EH (cell line): ENCODE results near the gene TROAP.
"Not testable (repeated sequence)": the region's sequence is repeated elsewhere in the genome, so short reads cannot be mapped to it uniquely, and the experiment has no call there.

Experiments used
- DNase-seq: peaks from one replicate; pipeline ENCODE4 v3.0.0-alpha.2; 2015; ENCODE audit warnings: low read depth

Gene TROAP

DNA sequence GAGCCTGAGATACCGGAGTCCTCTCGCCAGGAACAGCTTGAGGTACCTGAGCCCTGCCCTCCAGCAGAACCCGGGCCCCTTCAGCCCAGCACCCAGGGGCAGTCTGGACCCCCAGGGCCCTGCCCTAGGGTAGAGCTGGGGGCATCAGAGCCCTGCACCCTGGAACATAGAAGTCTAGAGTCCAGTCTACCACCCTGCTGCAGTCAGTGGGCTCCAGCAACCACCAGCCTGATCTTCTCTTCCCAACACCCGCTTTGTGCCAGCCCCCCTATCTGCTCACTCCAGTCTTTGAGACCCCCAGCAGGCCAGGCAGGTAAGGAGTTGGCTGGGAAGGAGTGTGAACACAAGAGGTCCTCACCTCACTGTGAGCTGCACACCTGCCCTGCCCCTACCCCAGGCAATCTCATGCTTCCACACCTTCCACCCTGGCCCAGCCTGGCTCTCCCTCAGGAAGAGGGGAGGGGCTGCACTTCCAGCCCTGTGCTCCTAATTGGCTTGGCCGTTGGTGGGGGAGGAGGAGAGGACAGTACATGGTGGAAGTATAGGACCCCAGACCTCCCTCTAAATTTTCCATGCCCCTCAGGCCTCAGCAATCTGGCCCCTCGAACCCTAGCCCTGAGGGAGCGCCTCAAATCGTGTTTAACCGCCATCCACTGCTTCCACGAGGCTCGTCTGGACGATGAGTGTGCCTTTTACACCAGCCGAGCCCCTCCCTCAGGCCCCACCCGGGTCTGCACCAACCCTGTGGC is 7.8 kb downstream of the TROAP start:
- no peak for DNase-seq

- DNase-seq = peak; percentile 78
Observed at GRCh38 chr12:49331380-49332222, 8.5 kb downstream of the TROAP start.

DNA sequence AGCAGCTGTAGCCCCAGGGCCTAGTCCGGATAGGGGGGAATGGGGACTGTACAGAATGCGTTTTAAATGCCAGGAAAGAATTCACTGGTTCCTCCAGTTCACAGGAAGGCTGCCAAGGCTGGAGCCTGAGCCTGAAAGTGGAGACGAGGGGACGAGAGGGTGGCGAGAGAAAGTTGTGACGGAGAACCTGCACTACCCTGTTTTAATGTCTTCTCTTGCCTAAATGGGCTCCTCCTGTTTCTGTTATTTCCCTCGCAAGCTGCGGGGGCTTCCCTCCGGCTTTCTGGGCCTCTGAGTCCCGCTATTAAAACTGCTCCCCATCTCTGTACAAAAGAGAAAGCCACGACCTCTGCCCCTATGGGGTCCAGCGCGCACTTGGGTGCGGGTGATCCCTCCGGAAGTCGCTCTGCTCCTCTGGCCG is 9.4 kb downstream of the TROAP start:
- DNase-seq = peak; percentile 64

GRCh38 chr12:49332891-49333371 is 9.9 kb downstream of the TROAP start:
- DNase-seq = no peak

GRCh38 chr12:49333778-49334177 is 10.7 kb downstream of the TROAP start:
- DNase-seq = not testable (repeated sequence)

DNA sequence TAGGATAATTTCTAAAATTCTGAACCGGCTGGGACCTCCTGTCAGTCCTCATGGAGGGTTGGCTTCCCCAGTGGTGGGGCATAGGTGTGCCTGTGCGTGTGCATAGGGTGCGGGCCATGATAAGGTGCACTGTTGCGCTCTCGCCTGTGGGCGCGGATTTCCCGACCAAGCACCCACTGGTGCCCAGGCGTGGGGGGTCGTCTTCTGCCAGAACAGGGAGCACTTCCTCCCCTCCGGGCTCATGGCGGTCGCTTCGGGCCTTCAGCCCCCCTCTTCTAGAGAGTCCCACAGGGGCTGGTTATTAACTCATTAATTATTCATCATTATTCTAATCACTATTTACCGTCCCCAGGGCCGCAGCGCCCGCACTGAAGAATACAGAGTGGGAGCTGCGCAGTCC is 11.2 kb downstream of the TROAP start:
- no peak for DNase-seq

GRCh38 chr12:49334681-49335080 is 11.6 kb downstream of the TROAP start:
- DNase-seq = no peak

DNA sequence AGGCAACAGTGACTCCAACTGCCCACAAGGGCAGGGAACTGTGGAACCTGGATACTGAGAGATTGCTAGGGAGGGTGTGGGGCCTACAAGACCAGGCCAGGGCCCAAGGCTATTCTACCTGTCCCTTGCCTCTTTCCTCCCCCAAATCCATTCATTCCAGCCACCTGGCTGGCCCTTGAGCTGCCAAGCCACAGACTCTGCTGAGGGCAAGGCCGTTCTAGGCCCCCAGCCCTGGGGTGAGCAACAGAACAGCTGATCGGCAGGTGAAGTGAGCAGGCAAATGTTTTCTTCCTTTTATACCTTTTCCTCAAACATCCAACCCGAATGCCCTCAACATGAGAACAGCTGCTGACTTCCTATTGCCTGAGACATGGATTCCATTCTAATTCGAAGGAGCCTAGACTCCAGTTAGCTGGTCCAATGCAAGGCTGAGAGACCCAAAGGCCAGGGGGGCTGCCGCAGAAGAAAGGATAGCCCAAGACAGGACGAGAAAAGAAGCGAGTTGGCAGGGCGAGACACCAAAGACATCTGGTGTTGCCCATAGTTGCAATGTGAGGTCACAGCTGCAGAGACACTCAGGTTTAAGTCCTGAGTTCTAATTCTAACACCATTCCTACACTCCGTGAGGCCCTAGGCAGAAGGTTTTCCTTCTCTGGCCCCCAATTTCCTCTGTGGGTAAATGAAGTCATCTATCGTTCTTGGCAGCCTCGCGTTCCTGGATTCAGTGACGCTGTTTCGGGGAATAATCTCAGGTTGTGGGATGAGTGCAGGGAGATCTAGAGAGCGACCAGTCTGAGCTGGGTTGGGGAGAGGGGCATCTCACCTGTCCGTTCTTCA is 12.3 kb downstream of the TROAP start:
- no peak for DNase-seq

GRCh38 chr12:49335955-49336644 is 13.0 kb downstream of the TROAP start:
- DNase-seq = no peak

- DNase-seq = peak; percentile 75
Observed at GRCh38 chr12:49336645-49337584, 13.9 kb downstream of the TROAP start, which contains the start of gene C1QL4. Gene C1QL4, minus strand, starts transcription at chr12:49337188. Its CDS starts 711 bp downstream, at chr12:49336477.

- DNase-seq = no peak
Observed at GRCh38 chr12:49338830-49339463, 15.9 kb downstream of the TROAP start.

- DNase-seq = no peak
Observed at GRCh38 chr12:49339464-49339861, 16.4 kb downstream of the TROAP start.

DNA sequence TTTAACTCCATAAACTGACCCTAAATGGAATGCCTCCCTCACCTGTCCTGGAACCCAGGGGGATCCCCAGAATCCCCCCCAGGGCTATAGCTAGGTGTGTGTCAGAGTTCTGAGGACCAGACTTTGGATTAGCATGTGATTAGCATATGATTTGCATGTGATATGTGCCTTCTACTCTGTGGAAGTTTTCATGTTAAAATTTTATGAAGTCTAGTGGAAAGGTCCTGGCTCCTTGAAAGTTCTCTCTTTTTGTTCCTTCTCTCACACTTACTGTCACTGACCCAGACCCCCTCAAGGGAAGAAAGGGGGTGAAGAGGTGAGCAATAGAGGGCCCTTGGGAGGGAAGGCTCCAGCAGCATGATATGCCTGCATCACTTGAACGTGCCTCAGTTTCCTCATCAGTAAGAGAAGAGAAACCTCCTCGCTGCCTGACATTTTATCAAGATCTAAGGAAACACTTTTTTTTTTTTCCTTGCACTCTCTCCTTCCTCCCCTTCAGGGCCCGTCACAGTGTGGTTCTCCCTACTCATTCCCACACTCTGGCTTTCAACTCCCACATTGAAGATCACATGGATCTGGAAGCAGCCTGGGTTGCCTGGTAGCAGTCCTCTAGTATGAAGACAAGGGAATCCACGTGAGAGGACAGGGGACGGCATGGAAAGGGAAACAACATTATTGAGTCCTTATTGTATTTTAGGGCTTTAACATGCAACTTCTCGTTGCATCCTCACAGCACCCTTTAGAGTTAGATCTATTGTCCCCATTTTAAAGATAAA is 17.2 kb downstream of the TROAP start:
- DNase-seq = no peak

DNA sequence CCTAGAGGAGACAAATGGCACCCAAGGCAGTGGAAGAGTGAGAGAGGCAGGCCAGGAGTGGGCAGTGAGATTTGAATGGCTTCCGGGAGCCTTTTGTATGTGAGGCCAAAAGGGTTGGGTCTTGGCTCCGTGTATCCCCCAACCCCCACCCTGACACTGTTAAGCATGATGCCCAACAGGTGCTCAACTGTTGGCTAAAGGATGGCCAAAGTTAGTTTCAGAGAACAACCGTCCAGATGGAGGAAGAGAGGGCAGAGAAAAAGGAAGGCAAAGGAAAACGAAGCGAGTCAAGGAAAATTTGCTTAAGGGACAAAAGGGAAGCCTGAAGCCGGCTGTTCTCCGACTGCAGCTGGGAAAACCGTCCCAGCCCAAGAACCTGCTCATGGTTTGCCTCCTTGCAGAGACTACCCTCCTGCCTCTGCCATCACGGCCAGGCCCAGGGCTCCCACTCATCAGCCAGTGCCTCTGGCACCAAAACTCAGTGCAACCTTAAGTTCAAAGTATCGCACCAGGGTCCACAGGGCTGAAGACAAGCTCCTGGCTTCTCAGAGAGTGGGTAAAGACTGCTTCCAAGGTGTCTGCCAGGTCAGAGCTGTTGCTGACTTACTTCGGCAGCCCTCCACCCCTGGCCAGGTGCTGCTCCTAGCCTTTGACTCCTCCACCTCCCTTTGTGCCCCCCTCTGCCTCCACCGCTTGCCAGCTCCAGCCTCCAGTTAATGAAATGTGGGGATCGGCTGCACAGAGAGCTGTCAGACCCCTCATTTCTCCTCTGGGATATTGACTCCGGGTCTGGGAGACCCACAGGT is 18.1 kb downstream of the TROAP start:
- no peak for DNase-seq

DNA sequence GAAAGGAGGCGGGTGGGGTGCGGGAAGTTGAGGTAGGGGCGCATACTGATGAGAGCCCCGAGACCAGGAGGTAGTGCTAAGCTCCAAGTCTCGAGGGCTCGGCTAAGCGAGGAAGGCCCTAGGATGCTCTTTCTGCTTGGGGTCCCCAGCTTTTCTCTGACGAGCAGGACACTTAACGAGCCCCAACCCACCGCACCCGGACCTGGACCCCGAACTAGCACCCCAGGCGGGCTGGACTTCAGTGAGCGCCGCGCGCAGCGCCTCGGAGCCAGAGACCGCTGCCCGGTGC is 18.7 kb downstream of the TROAP start:
- no peak for DNase-seq

DNA sequence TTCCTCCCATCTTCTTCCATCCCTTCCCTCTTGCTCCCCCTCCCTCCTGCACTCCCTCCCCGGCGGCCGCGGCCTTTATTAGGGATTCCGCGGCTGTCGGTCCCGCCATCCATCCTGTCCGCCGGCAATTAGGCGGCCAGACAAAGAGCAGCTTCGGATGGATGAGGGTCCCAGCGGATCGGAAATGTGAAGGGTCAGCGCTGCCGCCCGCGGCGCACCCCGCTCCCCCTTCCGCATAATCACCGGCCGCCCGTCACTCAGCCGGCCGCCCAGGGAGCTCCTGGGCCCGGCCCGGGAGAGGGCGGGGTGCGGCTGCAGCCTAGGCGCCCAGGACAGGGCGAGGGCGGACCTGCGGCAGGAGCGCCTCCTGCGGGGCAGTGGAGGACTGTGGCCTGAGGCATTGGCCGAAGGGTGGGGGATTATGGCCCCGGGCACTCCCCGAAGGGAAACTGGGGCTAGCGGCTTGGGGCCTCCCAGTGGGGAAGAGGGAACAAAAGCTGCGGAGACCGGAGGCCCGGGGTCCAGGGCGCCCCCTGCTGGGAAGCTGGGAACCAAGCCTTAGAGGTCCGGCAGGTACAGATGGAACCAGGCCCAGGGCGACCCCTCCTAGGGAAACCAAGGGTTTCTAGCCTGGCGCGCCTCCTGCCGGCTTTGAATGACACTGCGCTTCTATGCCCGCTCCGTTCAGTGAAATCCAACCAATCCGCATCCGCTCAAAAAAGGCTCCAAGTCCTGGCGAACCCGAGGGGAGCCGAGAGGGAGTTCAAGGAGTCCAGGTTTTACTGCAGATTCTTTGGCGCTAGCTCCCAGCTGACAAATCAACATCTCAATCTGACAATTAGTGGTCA is 19.2 kb downstream of the TROAP start:
- peak; percentile 74 for DNase-seq

DNA sequence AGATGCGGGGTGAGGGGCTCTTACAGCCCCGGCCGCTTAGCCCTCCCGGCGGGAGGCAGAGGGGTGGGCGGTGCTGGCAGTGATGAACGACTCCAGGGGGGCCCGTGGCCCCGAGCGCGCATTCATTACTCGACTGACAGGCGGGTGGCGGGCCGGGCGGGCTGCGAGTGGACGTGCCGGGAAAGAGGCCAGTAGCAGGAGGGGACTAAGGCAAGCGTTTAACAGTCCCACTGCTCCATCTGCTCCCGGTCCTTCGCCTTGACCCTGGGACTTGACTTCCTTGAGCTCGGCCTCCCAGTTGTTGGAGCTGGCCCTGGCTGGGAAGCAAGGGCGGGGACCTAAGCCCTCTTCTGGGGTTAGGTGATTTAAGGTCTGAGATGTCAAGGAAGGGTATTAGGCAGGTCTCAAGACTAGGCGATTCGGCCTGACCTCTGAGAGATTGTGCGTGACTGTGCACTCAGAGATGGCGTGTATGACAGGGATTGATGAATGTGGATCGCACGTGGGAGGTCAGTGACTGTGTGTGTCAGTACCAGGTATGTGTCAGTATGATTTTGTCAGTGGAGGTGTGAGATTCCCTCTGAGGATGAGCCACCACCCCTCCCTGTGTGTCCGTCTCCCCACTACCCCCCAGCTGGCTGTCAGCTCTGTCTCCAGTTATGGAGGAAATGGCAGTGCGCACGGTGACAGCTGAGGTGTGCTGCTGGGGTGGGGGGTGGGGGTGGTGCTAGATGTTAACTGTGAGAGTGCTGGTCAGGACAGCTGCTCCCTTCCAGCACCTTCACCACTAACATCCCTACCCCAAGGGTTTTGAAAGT is 20.1 kb downstream of the TROAP start:
- no peak for DNase-seq
